GM12891 (cell line): ENCODE results near the gene FURIN.
"Not testable (repeated sequence)": the region's sequence is repeated elsewhere in the genome, so short reads cannot be mapped to it uniquely, and the experiment has no call there.

Experiments
- DNase-seq: peaks from one replicate; pipeline ENCODE4 v3.0.0; 2011; ENCODE audit warnings: low spot score; ENCODE audit not compliant: insufficient read length
- FAIRE-seq: peaks from 2 replicates; lab custom pipeline; 2011; peaks lifted over from hg19 to GRCh38; lab: Jason Lieb, UNC
- PAX5 ChIP-seq: IDR thresholded peaks from 2 replicates; pipeline ENCODE4 v1.6.1; 2011; ENCODE audit warnings: low read length, moderate library complexity, mild to moderate bottlenecking; ENCODE audit not compliant: insufficient read depth, severe bottlenecking
- POLR2A ChIP-seq: IDR thresholded peaks from 2 replicates; pipeline ENCODE4 v1.6.1; 2011; ENCODE audit warnings: low read depth, low read length, control low read depth
- POLR2AphosphoS5 ChIP-seq: IDR thresholded peaks from 2 replicates; pipeline ENCODE4 v1.6.1; 2011; ENCODE audit warnings: low read depth, low read length, control low read depth
- POU2F2 ChIP-seq: IDR thresholded peaks from 2 replicates; pipeline ENCODE4 v1.6.1; 2011; ENCODE audit warnings: low read depth, mild to moderate bottlenecking, control low read depth, low read length, moderate library complexity
- SPI1 ChIP-seq: IDR thresholded peaks from 2 replicates; pipeline ENCODE4 v1.6.1; 2011; ENCODE audit warnings: low read depth, low read length, control low read depth
- TAF1 ChIP-seq: IDR thresholded peaks from 2 replicates; pipeline ENCODE4 v1.6.1; 2011; ENCODE audit warnings: low read depth, low read length, control low read depth

Gene FURIN

GRCh38 chr15:90914305-90915080 lies 46.1 kb downstream of the FURIN start:
- FAIRE-seq (no peak), DNase-seq (no peak)

GRCh38 chr15:90915216-90915807 lies 46.9 kb downstream of the FURIN start:
- TF ChIP-seq SPI1, result no peak
- TF ChIP-seq POU2F2, result no peak
- no peak for TF ChIP-seq POLR2AphosphoS5
- no peak for TF ChIP-seq TAF1
- no peak for FAIRE-seq

More at GRCh38 chr15:90914305-90915080, 46.1 kb downstream of the FURIN start:
- no peak for TF ChIP-seq POU2F2
- no peak for TF ChIP-seq TAF1
- TF ChIP-seq POLR2AphosphoS5, result no peak
- no peak for TF ChIP-seq POLR2A
- no peak for TF ChIP-seq PAX5
- no peak for TF ChIP-seq SPI1

GRCh38 chr15:90915808-90916440 lies 47.5 kb downstream of the FURIN start:
- DNase-seq, result no peak
- TF ChIP-seq POU2F2, result no peak
- TF ChIP-seq POLR2AphosphoS5, result no peak
- no peak for TF ChIP-seq TAF1
- TF ChIP-seq SPI1, result no peak
- no peak for TF ChIP-seq PAX5
- no peak for TF ChIP-seq POLR2A
- FAIRE-seq, result no peak

More at GRCh38 chr15:90915216-90915807, 46.9 kb downstream of the FURIN start:
- no peak for DNase-seq

GRCh38 chr15:90916461-90916860 lies 48.1 kb downstream of the FURIN start:
- no peak for DNase-seq
- FAIRE-seq, result no peak

GRCh38 chr15:90917569-90917968 lies 49.2 kb downstream of the FURIN start:
- DNase-seq, result no peak
- FAIRE-seq, result no peak
- TF ChIP-seq PAX5, result no peak
- TF ChIP-seq TAF1, result no peak
- no peak for TF ChIP-seq POLR2A
- no peak for TF ChIP-seq POLR2AphosphoS5
- TF ChIP-seq SPI1, result no peak
- TF ChIP-seq POU2F2, result no peak

More at GRCh38 chr15:90916461-90916860, 48.1 kb downstream of the FURIN start:
- TF ChIP-seq POU2F2 (no peak), PAX5 (no peak), TAF1 (no peak), POLR2A (no peak), POLR2AphosphoS5 (no peak), SPI1 (no peak)

- no peak for TF ChIP-seq SPI1
- no peak for TF ChIP-seq PAX5
- TF ChIP-seq TAF1, result no peak
- TF ChIP-seq POLR2A, result no peak
- no peak for TF ChIP-seq POLR2AphosphoS5
- no peak for TF ChIP-seq POU2F2
- no peak for FAIRE-seq
- no peak for DNase-seq
Measured at GRCh38 chr15:90918034-90918788, 49.8 kb downstream of the FURIN start.

- FAIRE-seq (no peak), DNase-seq (no peak)
- TF ChIP-seq TAF1 (no peak), POU2F2 (no peak), POLR2A (no peak), PAX5 (no peak), POLR2AphosphoS5 (no peak), SPI1 (no peak)
Measured at GRCh38 chr15:90918835-90919234, 50.4 kb downstream of the FURIN start.

- FAIRE-seq (no peak), DNase-seq (no peak)
- TF ChIP-seq POU2F2 (no peak), TAF1 (no peak), SPI1 (no peak), PAX5 (no peak), POLR2A (no peak), POLR2AphosphoS5 (no peak)
Measured at GRCh38 chr15:90921887-90922286, 53.5 kb downstream of the FURIN start.

- DNase-seq, result not testable (repeated sequence)
- FAIRE-seq, result peak; percentile 64
Measured at GRCh38 chr15:90922712-90923322, 54.4 kb downstream of the FURIN start.
